ENCODE results near the gene FRMD3. TPM values are rescaled to one million over a fixed set of nuclear protein-coding genes. Genes with fewer than 3 reads are reported as not detected.

The FRMD3 gene
- total RNA-seq, 1 experiment from 2014 or later: 0.55 TPM

GRCh38 chr9:83315649-83316048 is 222.6 kb downstream of the FRMD3 start:
- H3K27ac Mint-ChIP-seq: no peak overlapping the region
- Histone ChIP-seq H3K9me3 (ENCODE audit: control insufficient read depth, low read depth, low read length) (no peaks in the 10 kb centered on the region), H4K5ac (ENCODE audit: insufficient read length, low read depth, low read length) (no peak overlapping the region), H3K4me2 (ENCODE audit: insufficient read depth, insufficient read length, low read length) (no peak overlapping the region), H3K27me3 (ENCODE audit: insufficient read depth, low read length) (no peaks in the 10 kb centered on the region), H2AFZ (ENCODE audit: low read length) (no peak overlapping the region), H3K56ac (ENCODE audit: insufficient read length, low read depth, low read length) (no peak overlapping the region), H3K4me1 (ENCODE audit: insufficient read depth, low read length) (no peaks in the 10 kb centered on the region), H2BK5ac (ENCODE audit: insufficient read length, low read length) (no peak overlapping the region), H2BK15ac (ENCODE audit: low read depth, low read length) (no peak overlapping the region), H3K9ac (ENCODE audit: extremely low read depth, insufficient read length, low read length) (no peak overlapping the region), H4K8ac (replicated peaks; ENCODE audit: insufficient read length, low read depth, low read length) (no peak overlapping the region), H3K79me2 (ENCODE audit: insufficient read depth, low read length) (no peaks in the 10 kb centered on the region), H2AK5ac (ENCODE audit: insufficient read length, low read length) (no peak overlapping the region), H3K27ac (ENCODE audit: insufficient read length, low read depth, low read length) (no peak overlapping the region), H3K23me2 (ENCODE audit: insufficient read length, low read depth, low read length, poor library complexity, severe bottlenecking) (no peaks in the 10 kb centered on the region), H3T11ph (ENCODE audit: low read length) (no peak overlapping the region), H3K79me1 (ENCODE audit: insufficient read depth, low read depth, low read length, poor library complexity, severe bottlenecking) (no peaks in the 10 kb centered on the region), H3K18ac (ENCODE audit: insufficient read length, low read depth, low read length) (no peak overlapping the region), H2BK20ac (ENCODE audit: low read depth, low read length, poor library complexity, severe bottlenecking) (no peak overlapping the region), H4K91ac (ENCODE audit: insufficient read length, low read depth, low read length) (no peak overlapping the region), H4K20me1 (ENCODE audit: control insufficient read depth, insufficient read depth, insufficient read length) (no peaks in the 10 kb centered on the region), H3K14ac (ENCODE audit: insufficient read depth, low read length) (no peak overlapping the region), H3K23ac (ENCODE audit: insufficient read length, low read depth, low read length) (no peak overlapping the region), H2BK12ac (ENCODE audit: insufficient read length, low read depth, low read length) (no peak overlapping the region), H3K4ac (ENCODE audit: low read depth, low read length) (no peak overlapping the region), H2BK120ac (ENCODE audit: low read depth, low read length, poor library complexity, severe bottlenecking) (no peak overlapping the region)
- DNase-seq: no peak
- H3K4me1 Mint-ChIP-seq: no peaks in the 10 kb centered on the region; a peak in 2 of 4 replicates
- H3K36me3 Mint-ChIP-seq (ENCODE audit: insufficient read depth in 1 of 3, low read depth in 3 of 3): peaks cover 2 to 7% (median 2%) of the 10 kb centered on the region in 3 experiments; a peak in 3 of 7 replicates
- peaks cover 9 to 12% of the 10 kb centered on the region in 2 experiments for H3K9me3 Mint-ChIP-seq
- WGBS (ENCODE audit: extremely low coverage, insufficient read length, low lambda C conversion rate): no CpG with 5 or more reads among the region's 4 CpGs
- no peak overlapping the region for H3K4me3 Mint-ChIP-seq
- no peak for TF ChIP-seq CTCF (conservative IDR thresholded peaks at IDR 0.05)
- no peaks in the 10 kb centered on the region; the same call in 1 of the 2 replicates for H3K27me3 Mint-ChIP-seq (ENCODE audit: low read depth)

All from H9 (cell line).